HG02970 (cell line): ENCODE results near the gene PRB4.
"Not testable (repeated sequence)": the region's sequence is repeated elsewhere in the genome, so short reads cannot be mapped to it uniquely, and the experiment has no call there.

Experiments used
- ATAC-seq: cut with Tn5 transposase; IDR thresholded peaks from one replicate; pipeline ENCODE4 v1.9.1; 2021; ENCODE audit warnings: mild to moderate bottlenecking, moderate library complexity, moderate number of reproducible peaks; ENCODE audit not compliant: unreplicated experiment, low FRiP score

Gene PRB4

DNA sequence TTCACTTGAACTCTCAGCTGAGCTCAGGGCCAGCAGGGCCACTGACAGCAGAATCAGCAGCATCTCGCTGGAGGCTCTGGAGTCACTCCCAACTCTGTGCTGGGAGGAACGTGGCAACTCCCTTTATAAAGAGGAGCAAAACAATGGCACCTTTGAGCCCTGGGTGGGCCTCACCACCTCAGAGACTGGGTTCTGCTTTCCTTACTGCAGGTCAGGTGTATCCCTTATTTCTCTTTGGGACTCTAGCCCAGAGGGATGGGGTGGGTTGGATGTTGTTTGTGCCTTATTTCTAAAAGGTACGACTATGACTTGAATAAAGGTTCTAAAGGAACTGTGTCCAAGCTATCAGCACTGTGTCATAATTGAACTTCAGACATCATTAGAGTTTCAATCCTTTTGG, at the start of gene PRB4:
PRB4 (minus strand) TSS at position 101 of the 400 bp plus-strand sequence; CDS start at position 63, 38 bp downstream.
- no peak for ATAC-seq

- ATAC-seq: not testable (repeated sequence)
These were observed 41.5 kb upstream of the PRB4 start for GRCh38 chr12:11351736-11352135.

DNA sequence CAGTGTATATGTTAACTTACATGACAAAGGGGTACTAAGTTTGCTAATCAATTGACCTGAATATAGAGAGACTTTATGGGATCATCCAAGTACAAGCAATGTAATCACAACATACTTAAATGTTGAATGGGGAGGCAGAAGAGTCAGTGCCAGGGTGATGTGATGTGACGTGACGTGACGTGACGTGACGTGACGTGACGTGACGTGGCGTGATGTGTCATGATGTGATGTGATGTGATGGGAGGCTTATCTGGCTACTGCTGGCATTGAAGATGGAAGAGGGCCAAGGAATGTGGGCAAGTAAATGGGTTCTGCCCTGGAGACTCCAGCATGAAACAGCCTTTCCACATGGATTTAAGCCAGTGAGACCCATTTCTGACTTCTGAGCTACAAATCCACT, 38.2 kb upstream of the PRB4 start:
- ATAC-seq: no peak

GRCh38 chr12:11347810-11348209, 37.6 kb upstream of the PRB4 start:
- ATAC-seq: no peak

- ATAC-seq: no peak
These were observed 34.3 kb upstream of the PRB4 start for GRCh38 chr12:11344500-11344899.

DNA sequence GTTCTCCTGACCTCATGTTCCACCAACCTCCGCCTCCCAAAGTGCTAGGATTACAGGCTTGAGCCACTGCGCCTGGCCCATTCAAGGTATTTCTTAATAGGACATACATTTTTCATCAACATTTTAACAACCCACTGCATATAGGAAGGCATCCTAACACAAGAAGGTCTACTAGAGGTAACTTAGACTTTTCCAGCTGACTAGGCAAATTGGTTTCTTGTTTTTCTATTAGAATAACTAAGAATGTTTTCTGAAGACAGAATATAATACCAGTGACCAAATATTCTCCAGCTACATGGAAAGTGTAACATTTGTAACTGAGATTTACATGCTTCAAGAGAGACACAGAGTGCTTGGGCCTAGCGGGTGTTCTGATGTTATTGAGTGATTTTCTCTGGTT, 14.2 kb upstream of the PRB4 start:
- ATAC-seq: no peak

DNA sequence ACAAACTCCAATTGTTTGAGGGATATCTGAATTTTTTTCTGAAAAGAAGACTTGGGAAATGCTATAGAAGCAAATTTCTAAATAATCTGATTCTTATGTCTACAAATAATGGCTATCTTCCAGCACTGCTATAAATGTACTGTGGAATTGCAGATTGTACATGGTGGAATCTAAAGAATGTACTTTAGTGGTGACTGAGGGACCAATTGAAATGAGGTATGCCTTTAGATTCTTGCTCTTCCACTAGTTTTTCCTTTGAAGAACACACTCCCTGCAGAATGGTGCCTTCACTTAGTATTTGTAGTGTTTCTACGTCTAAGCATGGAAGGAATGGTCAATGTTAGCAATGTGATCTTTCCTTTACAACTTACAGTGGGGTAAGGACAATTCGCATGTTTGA, 11.7 kb upstream of the PRB4 start:
- no peak for ATAC-seq

DNA sequence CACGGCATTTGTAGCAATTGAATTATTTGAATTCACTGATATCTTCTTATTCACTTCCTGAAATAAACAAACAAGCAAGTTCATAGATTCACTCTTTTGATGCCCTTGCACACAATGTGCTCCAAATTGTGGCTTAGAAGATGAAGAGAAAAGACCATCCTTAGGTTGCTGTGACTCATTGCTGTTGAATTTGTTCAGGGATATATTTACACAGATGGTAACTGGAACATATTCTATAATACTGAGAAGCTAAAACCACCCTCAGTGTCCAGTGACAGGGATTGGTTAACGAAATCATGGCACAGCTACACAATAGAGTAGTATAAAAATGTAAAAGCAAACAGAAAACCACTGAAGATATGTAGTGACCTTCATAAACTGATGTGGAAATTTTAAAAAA, 3.1 kb downstream of the PRB4 start:
- ATAC-seq: no peak

DNA sequence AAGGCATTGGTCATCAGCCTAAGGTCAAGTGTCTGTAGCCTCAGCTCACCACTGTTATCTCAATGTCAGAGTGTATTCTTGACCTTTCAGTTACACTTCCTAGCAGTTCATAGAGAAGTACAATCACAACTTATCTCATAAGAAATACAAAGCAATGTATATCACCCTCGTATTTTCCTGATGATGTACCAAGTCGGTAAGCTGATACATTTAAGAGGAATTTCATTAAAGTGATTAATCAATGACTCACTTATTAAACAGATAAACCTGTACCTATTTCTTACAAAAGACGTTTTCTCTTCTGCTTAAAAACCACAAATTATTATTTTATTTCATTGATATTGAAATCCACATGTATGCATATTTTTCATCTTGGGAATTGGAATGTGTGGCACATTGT, 36.8 kb downstream of the PRB4 start:
- ATAC-seq: no peak

- ATAC-seq: no peak
These were observed 40.6 kb downstream of the PRB4 start, which contains the start of gene PRB3 for GRCh38 chr12:11269607-11270006. Gene PRB3 (minus strand): TSS chr12:11269707. CDS start chr12:11269669, 38 bp downstream.

GRCh38 chr12:11264501-11264900, 45.7 kb downstream of the PRB4 start:
- ATAC-seq: no peak
